HuH-7 (cell line): ENCODE data around the gene TRAF2.

Source experiments
- DNase-seq: peaks from one replicate; pipeline ENCODE4 v3.0.0; 2011; ENCODE audit warnings: low spot score

TRAF2 gene

GRCh38 chr9:136937186-136938001, 51.1 kb downstream of the TRAF2 start:
- DNase-seq: no peak

DNA sequence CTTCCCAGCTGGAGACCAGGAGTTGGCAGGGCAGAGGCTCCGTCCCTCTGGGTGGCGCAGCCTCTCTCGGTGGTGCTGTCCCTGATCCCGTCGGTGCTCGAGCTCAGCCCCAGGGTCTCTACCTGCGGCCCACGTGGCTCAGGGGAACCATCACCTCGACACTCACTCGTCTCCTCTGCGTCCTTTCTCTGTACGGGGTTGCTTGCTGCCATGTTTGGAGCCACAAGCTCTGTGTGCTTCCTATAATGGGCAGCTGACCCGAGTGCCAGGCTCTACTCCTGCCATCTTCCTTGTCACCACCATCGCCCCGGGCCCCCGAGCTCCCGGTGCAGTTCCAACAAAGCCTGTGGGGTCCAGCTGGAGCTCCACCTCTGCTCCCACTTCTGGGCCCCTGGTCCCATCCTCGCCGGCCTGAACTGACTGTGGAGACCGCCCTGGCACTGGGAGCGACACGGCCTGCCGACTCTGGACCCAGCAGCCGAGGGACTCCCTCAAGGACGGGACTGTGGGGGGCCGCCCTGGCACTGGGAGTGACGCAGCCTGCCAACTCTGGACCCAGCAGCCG, 53.2 kb downstream of the TRAF2 start:
- DNase-seq: no peak

GRCh38 chr9:136939996-136940525, 53.7 kb downstream of the TRAF2 start:
- no peak for DNase-seq

GRCh38 chr9:136940526-136941230, 54.4 kb downstream of the TRAF2 start:
- DNase-seq: no peak

GRCh38 chr9:136941231-136942111, 55.2 kb downstream of the TRAF2 start:
- DNase-seq: no peak

DNA sequence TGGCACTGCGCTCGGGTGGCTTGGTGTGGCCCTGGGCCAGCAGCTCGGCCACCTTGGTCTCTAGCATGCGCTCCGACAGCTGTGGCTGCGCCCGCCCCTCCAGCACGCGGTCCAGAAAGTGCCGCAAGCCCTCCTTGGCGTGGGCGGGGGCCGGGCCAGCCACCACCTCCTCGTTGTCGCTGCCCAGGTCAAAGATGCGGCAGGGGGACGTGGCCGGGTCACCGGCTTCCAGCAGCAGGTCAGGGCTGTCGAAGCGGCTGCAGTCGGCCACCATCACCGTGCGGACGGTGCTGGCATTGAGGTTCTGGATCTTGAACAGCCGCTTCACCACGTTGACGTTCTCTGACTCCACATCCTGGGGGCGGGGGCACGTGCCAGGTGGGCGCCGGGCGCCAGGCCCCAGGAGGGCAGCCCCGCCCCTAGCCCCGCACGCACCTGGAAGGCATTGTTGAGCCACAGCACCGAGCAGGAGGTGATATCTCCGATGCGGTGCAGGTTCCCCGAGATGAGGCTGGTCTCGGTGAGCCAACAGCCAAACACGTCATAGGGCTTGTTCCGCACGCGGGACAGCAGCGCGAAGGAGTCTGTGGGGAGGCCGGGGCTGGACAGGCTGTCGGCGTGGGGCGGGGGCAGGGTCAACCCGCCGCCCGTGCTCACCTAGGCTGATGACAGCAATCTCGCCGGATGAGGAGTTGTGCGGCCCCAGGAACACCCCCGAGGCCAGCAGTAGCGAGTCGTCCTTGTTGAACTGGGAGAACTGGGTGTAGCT, 56.0 kb downstream of the TRAF2 start:
- no peak for DNase-seq

DNA sequence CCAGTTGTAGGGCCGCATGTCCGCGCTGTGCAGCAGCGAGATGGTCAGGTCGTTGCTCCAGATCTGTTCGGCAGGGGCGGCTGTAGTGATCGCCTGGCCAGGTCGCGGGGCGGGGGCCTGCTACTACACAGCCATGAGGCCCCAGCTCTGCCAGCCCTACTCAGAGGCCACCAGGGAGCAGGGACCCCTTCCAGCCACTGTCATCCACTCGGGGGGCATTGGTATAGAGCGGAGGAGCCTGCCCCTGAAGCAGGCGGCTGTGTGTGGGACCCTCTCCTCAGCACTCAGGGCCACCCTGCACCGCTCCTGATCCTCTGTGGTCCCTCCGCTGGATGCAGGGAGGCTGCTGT, 56.5 kb downstream of the TRAF2 start:
- DNase-seq: no peak

GRCh38 chr9:136943291-136944211, 57.2 kb downstream of the TRAF2 start:
- DNase-seq: no peak

DNA sequence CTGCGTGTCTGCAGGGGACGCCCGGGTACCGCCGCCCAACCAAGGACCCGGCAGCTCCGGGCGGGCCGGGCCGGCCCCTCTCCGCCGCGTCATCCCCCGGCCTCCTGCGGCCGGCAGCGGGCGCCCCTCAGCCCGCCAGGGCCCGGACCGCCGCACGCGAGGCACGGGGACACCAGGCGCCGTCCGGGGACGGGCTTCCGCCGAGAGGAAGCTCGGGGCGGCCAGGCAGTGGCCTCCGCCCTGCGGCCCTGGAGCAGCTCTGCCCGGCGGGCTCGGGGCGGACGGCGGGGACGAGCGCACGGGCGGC, 57.8 kb downstream of the TRAF2 start:
- DNase-seq: peak; percentile 59

- DNase-seq: peak; percentile 99
Measured at GRCh38 chr9:136944519-136945332, 58.4 kb downstream of the TRAF2 start, which contains the start of the genes C8G and FBXW5. C8G (plus strand) TSS chr9:136945243; CDS start chr9:136945321, 78 bp downstream. FBXW5 (minus strand) TSS chr9:136944738; CDS start chr9:136944083, 655 bp downstream.

- no peak for DNase-seq
Measured at GRCh38 chr9:136945333-136946227, 59.3 kb downstream of the TRAF2 start.

GRCh38 chr9:136946228-136947027, 60.1 kb downstream of the TRAF2 start:
- no peak for DNase-seq

DNA sequence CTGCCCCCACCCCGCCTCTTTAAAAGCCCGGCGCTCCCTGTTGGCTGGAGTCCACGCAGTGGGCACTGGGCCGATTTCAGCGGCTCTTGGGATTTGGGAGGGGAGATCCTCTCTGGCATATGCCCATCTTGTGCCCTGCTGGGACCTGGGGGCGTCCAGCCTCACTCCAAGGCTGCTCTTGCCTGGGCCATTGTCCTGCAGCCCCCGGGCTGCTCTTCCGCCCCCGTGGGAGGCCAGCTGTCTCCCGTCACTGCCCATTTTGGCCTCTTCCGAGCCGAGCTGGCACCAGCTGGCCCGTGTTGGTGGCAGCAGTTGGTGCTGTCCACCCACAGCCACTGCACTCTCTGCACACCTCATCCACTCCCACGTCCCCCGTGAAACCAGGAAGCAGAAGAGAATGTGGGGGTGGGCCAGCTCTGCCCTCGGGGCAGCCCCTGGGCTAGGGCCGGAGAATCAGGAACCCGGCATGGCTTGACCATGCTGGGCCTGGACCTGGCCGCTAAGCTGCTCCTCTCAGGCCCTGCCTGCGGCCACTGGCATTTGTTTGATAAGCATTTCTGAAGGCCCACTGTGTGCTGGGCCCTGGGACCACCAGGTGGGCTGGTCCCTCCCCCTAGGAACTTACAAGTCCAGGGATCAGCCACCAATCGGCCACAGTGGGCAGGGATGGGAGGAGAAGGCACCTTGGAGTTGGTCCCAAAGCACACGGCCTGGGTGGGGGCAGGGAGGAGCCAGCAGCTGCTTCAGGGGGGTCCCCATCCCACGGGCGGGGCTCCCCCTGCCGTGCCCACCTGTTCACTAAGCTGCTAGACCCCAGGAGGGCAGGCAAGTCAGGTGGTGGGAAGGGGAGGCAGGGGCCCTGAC, 60.9 kb downstream of the TRAF2 start:
- DNase-seq: no peak

DNA sequence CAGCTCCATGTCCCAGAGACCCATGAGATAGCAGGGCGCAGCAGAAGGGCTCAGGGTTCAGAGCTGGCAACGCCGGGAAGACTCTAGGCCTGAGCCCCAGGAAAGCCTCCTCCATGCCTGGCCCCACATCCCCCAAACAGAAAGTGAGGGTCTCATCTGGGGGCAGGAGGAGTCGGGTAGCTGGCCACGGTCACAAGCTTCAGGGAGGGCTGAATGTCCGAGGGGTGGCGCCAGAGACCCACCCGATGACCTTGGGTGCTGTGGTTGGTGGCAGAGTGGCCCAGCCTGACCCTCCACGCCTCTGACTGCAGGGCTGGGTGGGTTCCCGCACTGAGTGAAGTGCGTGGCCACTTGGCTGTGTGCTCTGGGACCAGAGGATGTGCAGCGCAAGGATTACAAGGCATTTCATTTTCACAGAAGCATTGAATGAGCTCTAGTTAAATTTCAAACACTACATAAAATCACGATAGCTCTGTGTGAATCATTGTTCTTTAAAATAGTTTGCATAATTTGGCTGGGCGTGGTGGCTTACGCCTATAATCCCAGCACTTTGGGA, 61.7 kb downstream of the TRAF2 start:
- peak; percentile 94 for DNase-seq

- DNase-seq: no peak
Measured at GRCh38 chr9:136949239-136949816, 63.0 kb downstream of the TRAF2 start.
